ENCODE results near the gene IRX3.

GRCh38 chr16:54305080-54305479, 18.5 kb upstream of the IRX3 start:
- TF ChIP-seq EZH2phosphoT487 (IDR thresholded peaks at IDR 0.05; ENCODE audit: insufficient read depth, low read depth) (no peak), EZH2 (IDR thresholded peaks at IDR 0.05; ENCODE audit: insufficient read depth, poor library complexity, severe bottlenecking) (no peak)
